Subcutaneous abdominal adipose tissue (tissue), 5 donors: ENCODE data around the gene FAM240A.

Experiments used
- H3K27ac ChIP-seq: one replicate; pipeline ENCODE4 v1.7.0; 2013; ENCODE audit warnings: low read depth, mild to moderate bottlenecking, inconsistent platforms, low read length, moderate library complexity
- H3K27me3 ChIP-seq, 5 donors: one replicate each; pipeline ENCODE4 v1.7.0; 2013; ENCODE audit warnings: low read length in 5 of 5, inconsistent platforms in 1 of 5; ENCODE audit not compliant: control insufficient read depth in 5 of 5, insufficient read depth in 4 of 5
- H3K36me3 ChIP-seq, 5 donors: one replicate each; pipeline ENCODE4 v1.7.0; 2013; ENCODE audit warnings: low read length in 5 of 5; ENCODE audit not compliant: control insufficient read depth in 5 of 5, insufficient read depth in 5 of 5
- H3K4me1 ChIP-seq, 5 donors: one replicate each; pipeline ENCODE4 v1.7.0; 2013; ENCODE audit warnings: low read length in 5 of 5, mild to moderate bottlenecking in 3 of 5, moderate library complexity in 1 of 5; ENCODE audit not compliant: control insufficient read depth in 5 of 5, insufficient read depth in 5 of 5
- H3K4me3 ChIP-seq, 5 donors: one replicate each; pipeline ENCODE4 v1.7.0; 2013; ENCODE audit warnings: low read length in 5 of 5, low read depth in 1 of 5
- H3K9ac ChIP-seq, 5 donors: one replicate each; pipeline ENCODE4 v1.7.0; 2013; ENCODE audit warnings: low read length in 5 of 5, mild to moderate bottlenecking in 4 of 5, moderate library complexity in 3 of 5
- H3K9me3 ChIP-seq, 5 donors: one replicate each; pipeline ENCODE4 v1.7.0; 2013; ENCODE audit warnings: low read length in 5 of 5; ENCODE audit not compliant: control insufficient read depth in 5 of 5
- donor health status: healthy.
- donor health status: healthy.
- donor health status: healthy.
- donor health status: healthy.
- donor health status: healthy.

FAM240A gene

DNA sequence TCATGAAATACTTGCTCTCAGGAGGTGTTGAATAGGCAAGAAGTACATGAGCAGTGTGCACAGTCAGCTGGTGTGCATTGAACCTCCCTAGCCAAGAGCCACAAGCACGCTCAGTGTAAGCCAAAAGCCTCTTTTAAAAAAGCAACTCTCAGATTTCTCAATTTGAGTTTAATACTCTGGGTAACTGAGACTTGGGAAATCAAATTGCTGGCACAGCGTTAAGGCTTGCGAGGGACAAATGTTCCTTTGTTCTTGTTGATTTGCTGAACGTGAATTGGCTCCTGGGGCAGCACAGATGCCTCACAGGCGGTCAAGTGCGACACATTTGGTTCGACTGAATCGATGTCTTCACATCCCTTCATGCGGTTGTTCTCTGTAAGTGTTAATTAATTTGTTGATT is at the start of gene FAM240A:
FAM240A (plus strand) TSS at position 202 of the 400 bp plus-strand sequence; CDS start at position 361, 159 bp downstream.
- Histone ChIP-seq H3K4me1 (peaks cover 0 to 17% (median 11%) of the 10 kb centered on the region in 5 donors), H3K27ac (no peak within 1 kb of the TSS), H3K4me3 (no peak within 1 kb of the TSS), H3K9ac (no peak within 1 kb of the TSS), H3K9me3 (no peaks in the 10 kb centered on the region), H3K36me3 (no peaks in the 10 kb centered on the region), H3K27me3 (peaks cover 0 to 4% (median 0%) of the 10 kb centered on the region in 5 donors)

DNA sequence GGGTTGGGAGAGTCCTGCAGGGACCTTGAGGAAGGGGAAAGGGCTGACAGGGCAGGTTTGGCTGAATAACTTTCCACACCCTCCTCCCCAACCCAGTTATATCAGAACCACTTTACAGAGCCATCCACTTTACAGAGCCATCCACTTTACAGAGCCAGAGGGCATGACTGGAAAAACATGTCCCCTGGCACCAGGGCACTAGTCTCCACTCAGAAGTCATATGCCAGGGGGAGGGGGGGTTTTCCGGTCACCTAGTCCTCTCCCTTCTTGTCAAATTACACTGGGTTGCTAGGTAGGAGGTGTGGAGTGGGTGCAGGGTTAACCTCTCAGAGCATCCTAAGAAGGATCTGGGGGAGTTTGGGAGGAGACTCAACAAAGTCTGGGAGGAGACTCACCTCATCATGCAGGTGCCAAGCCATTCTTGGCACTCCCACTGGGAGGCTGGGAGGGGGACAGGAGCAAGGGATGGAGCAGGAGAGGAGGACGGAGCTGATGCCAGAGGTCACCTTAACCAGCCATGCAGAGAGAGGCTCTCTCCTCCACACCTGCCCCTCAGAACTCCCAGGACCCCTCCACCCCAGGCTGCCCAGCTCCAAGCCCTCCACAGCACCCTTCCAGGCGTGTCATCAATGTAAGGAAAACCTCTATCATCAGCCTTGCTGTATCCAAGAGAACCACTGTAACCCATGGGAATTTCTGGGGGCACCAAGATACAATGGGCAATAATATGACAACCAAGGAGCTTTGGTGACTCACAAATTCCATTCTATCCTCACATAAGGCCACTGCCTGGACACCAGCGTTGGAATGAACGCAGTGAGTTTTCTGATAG is 47.9 kb upstream of the FAM240A start:
- Histone ChIP-seq H3K4me1 (peaks cover 5 to 19% (median 16%) of the 10 kb centered on the region in 5 donors), H3K27me3 (peaks cover 0 to 14% (median 6%) of the 10 kb centered on the region in 5 donors), H3K9ac (no peak overlapping the region), H3K36me3 (no peaks in the 10 kb centered on the region), H3K4me3 (peak overlapping the region in 1 of 5 donors; percentile 76), H3K9me3 (peaks cover 0 to 8% (median 3%) of the 10 kb centered on the region in 5 donors), H3K27ac (no peak overlapping the region)

DNA sequence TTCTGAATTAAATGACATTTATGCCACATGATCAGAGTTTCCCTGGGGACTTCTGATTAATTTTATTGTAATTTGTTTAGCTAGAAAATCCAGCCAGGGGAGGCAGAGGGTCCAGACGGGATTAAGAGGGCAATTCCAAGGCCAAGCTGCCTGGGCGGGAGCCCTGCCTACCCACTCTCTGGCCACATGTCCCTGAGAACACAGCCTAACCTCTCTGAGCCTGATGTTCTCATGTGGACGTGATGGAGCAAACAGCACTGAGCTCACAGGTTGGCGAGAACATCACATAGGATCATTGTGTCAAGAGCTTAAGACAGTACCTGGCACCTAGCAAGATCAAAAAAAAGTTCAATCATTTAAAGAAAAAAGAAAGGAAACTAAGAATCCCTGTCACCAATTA is 47.2 kb upstream of the FAM240A start:
- Histone ChIP-seq H3K9ac (peak overlapping the region in 2 of 5 donors; percentile 51 to 75), H3K27ac (peak overlapping the region; percentile 30)

GRCh38 chr3:46565607-46566039 is 46.7 kb upstream of the FAM240A start:
- peak overlapping the region; percentile 30 for H3K27ac ChIP-seq
- H3K27me3 ChIP-seq: peaks cover 0 to 14% (median 6%) of the 10 kb centered on the region in 5 donors
- H3K4me1 ChIP-seq: peaks cover 5 to 19% (median 16%) of the 10 kb centered on the region in 5 donors
- H3K9me3 ChIP-seq: peaks cover 0 to 10% (median 3%) of the 10 kb centered on the region in 5 donors
- H3K9ac ChIP-seq: peak overlapping the region in 4 of 5 donors; percentile 2 to 75 (median 72)
- no peaks in the 10 kb centered on the region for H3K36me3 ChIP-seq
- H3K4me3 ChIP-seq: peak overlapping the region; percentile 65 to 79 (median 76)

More for the DNA sequence above, 47.2 kb upstream of the FAM240A start:
- Histone ChIP-seq H3K9me3 (peaks cover 0 to 10% (median 3%) of the 10 kb centered on the region in 5 donors), H3K4me1 (peaks cover 5 to 19% (median 16%) of the 10 kb centered on the region in 5 donors), H3K36me3 (no peaks in the 10 kb centered on the region), H3K4me3 (peak overlapping the region in 3 of 5 donors; percentile 67 to 79 (median 76)), H3K27me3 (peaks cover 0 to 14% (median 6%) of the 10 kb centered on the region in 5 donors)

GRCh38 chr3:46566040-46566641 is 46.2 kb upstream of the FAM240A start, which contains the start of gene LRRC2:
Gene LRRC2 (minus strand): TSS chr3:46566302. CDS start chr3:46551591, 14,711 bp downstream.
- Histone ChIP-seq H3K4me1 (peaks cover 5 to 19% (median 16%) of the 10 kb centered on the region in 5 donors), H3K27me3 (peaks cover 0 to 14% (median 6%) of the 10 kb centered on the region in 5 donors), H3K36me3 (no peaks in the 10 kb centered on the region), H3K27ac (peak within 1 kb of the TSS; percentile 30), H3K9ac (peak within 1 kb of the TSS; percentile 2 to 75 (median 71)), H3K4me3 (peak within 1 kb of the TSS; percentile 65 to 79 (median 76)), H3K9me3 (peaks cover 0 to 10% (median 3%) of the 10 kb centered on the region in 5 donors)

GRCh38 chr3:46571684-46572083 is 40.6 kb upstream of the FAM240A start:
- no peak overlapping the region for H3K9ac ChIP-seq

DNA sequence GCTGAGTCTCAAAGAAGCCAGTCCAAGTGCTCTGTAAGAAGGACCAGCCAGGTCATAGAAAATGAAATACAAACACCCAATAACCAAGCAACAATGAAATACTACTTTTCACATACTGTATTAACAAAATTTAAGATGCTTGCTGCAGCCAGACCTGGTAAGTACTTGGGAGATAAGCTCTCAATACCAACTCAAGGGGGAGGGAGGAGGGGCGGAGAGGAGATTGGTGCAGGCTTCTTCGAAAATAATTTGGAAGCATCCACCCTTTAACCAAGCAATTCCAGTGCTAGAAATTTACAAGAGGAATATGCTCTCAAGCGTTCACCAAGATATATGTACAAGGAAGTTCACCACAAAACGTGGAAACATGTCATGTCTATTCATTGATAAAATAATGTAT is 38.6 kb upstream of the FAM240A start:
- Histone ChIP-seq H3K27ac (no peak overlapping the region), H3K4me1 (peaks cover 0 to 4% (median 2%) of the 10 kb centered on the region in 5 donors), H3K9me3 (peaks cover 0 to 4% (median 0%) of the 10 kb centered on the region in 5 donors), H3K27me3 (peaks cover 0 to 8% (median 5%) of the 10 kb centered on the region in 5 donors), H3K9ac (no peak overlapping the region), H3K4me3 (no peak overlapping the region), H3K36me3 (no peaks in the 10 kb centered on the region)

More at GRCh38 chr3:46571684-46572083, 40.6 kb upstream of the FAM240A start:
- H3K27ac ChIP-seq: no peak overlapping the region
- peaks cover 0 to under 1% (median under 1%) of the 10 kb centered on the region in 5 donors for H3K4me1 ChIP-seq
- H3K27me3 ChIP-seq: peaks cover 0 to 6% (median 2%) of the 10 kb centered on the region in 5 donors
- no peaks in the 10 kb centered on the region for H3K36me3 ChIP-seq
- H3K4me3 ChIP-seq: no peak overlapping the region
- H3K9me3 ChIP-seq: peaks cover 0 to 4% (median 0%) of the 10 kb centered on the region in 5 donors

GRCh38 chr3:46574243-46574646 is 38.1 kb upstream of the FAM240A start:
- no peak overlapping the region for H3K27ac ChIP-seq
- H3K9me3 ChIP-seq: peaks cover 0 to 3% (median 0%) of the 10 kb centered on the region in 5 donors
- no peaks in the 10 kb centered on the region for H3K36me3 ChIP-seq
- no peak overlapping the region for H3K9ac ChIP-seq
- peaks cover 0 to 7% (median 4%) of the 10 kb centered on the region in 5 donors for H3K4me1 ChIP-seq
- H3K4me3 ChIP-seq: no peak overlapping the region
- peaks cover 0 to 8% (median 5%) of the 10 kb centered on the region in 5 donors for H3K27me3 ChIP-seq

DNA sequence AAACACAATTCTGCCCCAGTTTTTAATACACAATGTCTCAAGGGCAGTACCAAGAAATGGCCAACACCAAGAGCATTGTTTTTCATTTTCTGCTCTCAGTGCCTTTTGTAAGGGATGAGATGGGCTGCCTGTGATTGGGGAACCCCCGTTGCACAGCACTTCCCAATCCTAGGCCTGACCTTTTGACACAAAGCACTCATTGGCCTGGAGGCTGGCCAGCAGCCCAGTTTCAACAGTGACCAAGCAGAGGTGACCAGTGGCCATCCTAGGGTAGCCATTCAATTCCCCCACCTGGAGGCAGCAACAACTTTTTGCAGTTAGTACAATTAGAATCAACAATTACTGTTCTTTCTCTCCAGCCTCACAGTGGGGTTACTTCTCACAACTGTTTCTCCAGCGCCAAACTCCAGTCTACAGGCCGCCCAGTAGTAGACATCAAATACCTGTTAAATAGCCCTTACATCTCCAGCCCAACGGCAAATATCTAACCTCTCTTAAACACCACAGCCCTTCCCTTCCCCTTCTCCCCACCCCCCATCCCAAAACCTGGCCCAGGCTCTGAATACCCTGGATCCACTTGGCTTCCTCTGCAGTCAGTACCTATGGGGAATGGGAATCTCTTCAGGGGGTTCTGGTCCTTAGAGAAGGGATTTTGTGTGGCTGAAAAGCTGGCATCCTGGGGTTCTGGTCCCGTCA is 37.3 kb upstream of the FAM240A start:
- Histone ChIP-seq H3K27me3 (peaks cover 0 to 8% (median 5%) of the 10 kb centered on the region in 5 donors), H3K4me1 (peaks cover 0 to 10% (median 4%) of the 10 kb centered on the region in 5 donors), H3K4me3 (no peak overlapping the region), H3K9me3 (no peaks in the 10 kb centered on the region), H3K9ac (no peak overlapping the region), H3K36me3 (no peaks in the 10 kb centered on the region), H3K27ac (no peak overlapping the region)
